DOHH2 (cell line): Measurements from ENCODE around the gene SMLR1.

Experiments
- EZH2phosphoT487 ChIP-seq: fragments of 200-600 bp; sonication (generic); IDR thresholded peaks from 2 replicates; pipeline ENCODE4 v1.6.1; 2017; ENCODE audit warnings: borderline replicate concordance, mild to moderate bottlenecking, antibody characterized with exemption, low read length, moderate library complexity, mixed read lengths
- TF ChIP-seq, protein P1 (sequence below): fragments of 200-600 bp; sonication (generic); IDR thresholded peaks from one replicate; pipeline ENCODE4 v1.5.1; 2014; ENCODE audit warnings: antibody characterized with exemption, mild to moderate bottlenecking, low read depth, low read length; ENCODE audit not compliant: poor library complexity, severe bottlenecking

DNA sequence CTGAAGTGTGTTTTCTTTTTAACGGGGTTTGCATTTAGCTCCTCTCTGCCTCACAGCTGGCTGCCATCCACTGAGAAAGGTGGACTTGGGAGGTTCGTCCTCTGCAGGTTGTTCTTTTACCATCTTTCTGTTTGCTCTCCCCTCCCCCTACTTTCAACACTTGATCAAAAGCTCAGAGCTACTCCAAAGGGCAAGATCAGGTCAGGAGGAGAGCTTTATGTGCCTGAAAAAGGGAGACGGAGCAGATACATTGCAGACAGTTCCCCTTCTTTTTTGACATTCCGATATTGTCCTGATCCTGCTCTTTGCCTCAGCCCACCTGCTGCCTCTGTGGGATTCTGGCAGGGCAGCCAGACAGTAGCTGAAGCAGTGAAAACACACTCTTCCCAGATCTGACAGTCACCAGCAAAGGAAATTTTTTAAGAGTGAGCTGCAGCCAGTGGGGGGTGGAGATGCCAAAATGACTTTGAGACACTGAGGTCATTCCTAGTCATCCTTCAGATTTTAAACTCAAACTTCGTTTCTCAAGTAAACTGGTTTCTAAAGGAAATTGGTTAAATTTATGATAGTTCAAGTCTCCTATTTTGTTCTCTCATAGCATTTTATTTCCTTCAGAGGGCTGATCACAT is 26.5 kb downstream of the SMLR1 start:
- TF ChIP-seq, protein P1, sequence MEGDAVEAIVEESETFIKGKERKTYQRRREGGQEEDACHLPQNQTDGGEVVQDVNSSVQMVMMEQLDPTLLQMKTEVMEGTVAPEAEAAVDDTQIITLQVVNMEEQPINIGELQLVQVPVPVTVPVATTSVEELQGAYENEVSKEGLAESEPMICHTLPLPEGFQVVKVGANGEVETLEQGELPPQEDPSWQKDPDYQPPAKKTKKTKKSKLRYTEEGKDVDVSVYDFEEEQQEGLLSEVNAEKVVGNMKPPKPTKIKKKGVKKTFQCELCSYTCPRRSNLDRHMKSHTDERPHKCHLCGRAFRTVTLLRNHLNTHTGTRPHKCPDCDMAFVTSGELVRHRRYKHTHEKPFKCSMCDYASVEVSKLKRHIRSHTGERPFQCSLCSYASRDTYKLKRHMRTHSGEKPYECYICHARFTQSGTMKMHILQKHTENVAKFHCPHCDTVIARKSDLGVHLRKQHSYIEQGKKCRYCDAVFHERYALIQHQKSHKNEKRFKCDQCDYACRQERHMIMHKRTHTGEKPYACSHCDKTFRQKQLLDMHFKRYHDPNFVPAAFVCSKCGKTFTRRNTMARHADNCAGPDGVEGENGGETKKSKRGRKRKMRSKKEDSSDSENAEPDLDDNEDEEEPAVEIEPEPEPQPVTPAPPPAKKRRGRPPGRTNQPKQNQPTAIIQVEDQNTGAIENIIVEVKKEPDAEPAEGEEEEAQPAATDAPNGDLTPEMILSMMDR = no peak
- TF ChIP-seq EZH2phosphoT487 = no peak
